BJ (cell line): ENCODE measurements around the gene GNAS-AS1. TPM values are rescaled to one million over a fixed set of nuclear protein-coding genes. Genes with fewer than 3 reads are reported as not detected.

Experiments used
- CTCF ChIA-PET: fragments of 350-600 bp; formaldehyde crosslinking; extraction: SDS; loops from one replicate; lab custom pipeline; 2021; ENCODE audit warnings: antibody characterized with exemption, inconsistent platforms; lab: Yijun Ruan, JAX
- POLR2A ChIA-PET: fragments of 300-600 bp; sonication (Branson Sonifier 250); formaldehyde crosslinking; extraction: SDS; loops from one replicate; lab custom pipeline; 2021; ENCODE audit warnings: antibody characterized with exemption; lab: Charles Lee
- DNase-seq: peaks from one replicate; pipeline ENCODE4 v3.0.0-alpha.2; 2011; ENCODE audit warnings: low read depth
- H3K27me3 ChIP-seq: 2 replicates; pipeline ENCODE4 v1.6.0; 2011; ENCODE audit warnings: low read length; ENCODE audit not compliant: control insufficient read depth, insufficient read depth
- H3K36me3 ChIP-seq: 2 replicates; pipeline ENCODE4 v1.5.1; 2011; ENCODE audit warnings: low read length; ENCODE audit not compliant: control insufficient read depth, insufficient read depth
- H3K4me3 ChIP-seq: 2 replicates; pipeline ENCODE4 v1.5.1; 2011; ENCODE audit warnings: low read depth, mild to moderate bottlenecking, control low read depth, low read length
- polyA plus RNA-seq: library from polyadenylated mRNA; depleted of rRNA; stranded (reverse); fragments of >200 nt; gene quantifications from 2 replicates; pipeline ENCODE4 v1.2.3, GENCODE V29; 2011
- TF ChIP-seq, protein P1 (sequence below): IDR thresholded peaks from 2 replicates; pipeline ENCODE4 v1.5.1; 2011; ENCODE audit warnings: low read depth, mild to moderate bottlenecking, control low read depth, inconsistent platforms, low read length, moderate library complexity; ENCODE audit not compliant: insufficient read depth

The GNAS-AS1 gene
- polyA plus RNA-seq, 1 experiment: 0.45 TPM

DNA sequence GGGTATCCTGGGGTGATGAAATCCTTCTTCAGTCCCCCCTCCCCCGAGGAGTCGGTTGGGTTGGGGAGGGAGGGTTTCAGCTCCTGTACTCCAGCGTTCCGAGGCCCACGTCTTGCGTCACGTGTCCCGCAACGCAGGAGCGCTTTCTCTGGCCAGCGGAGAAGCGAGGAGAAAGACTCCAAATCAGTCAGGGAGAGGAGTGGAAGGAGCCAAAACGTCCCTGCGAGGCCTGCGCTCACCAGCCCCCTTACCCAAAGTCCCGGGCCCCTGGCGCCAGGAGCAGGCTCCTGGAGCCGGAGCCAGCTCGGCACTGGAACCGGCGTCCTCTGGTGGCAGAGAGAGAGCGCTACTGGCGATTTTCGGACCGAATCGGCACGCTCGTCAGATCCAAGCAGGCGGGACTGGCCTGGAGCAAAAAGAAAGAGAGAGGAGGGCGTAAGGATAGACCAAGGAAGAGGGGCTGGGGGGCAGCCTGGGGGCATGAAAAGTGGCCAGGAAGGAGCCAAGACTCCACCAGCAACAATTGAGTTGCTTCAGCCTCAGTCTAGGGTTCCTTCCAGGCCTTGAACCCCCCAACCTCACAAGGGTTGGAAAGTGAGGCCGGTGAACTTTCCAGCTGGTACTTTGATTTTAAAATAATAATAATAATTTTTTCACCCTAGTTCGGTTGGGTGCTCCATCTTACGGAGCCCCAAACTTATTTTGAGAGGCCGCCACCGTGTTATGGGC lies 2.0 kb upstream of the GNAS-AS1 start, which contains the start of gene GNAS:
Gene GNAS, plus strand, starts transcription at position 174 of the 729 bp plus-strand sequence.
- Histone ChIP-seq H3K4me3 (peak within 1 kb of the TSS; percentile 37), H3K36me3 (no peaks in the 10 kb centered on the region), H3K27me3 (peaks cover 18% of the 10 kb centered on the region)
- no peak for DNase-seq
- POLR2A ChIA-PET: no interaction called here
- CTCF ChIA-PET: interaction anchor here (0.5 to 2.2 kb wide), 10 partner anchors 8 to 1256 kb away, joined by 3 to 7 read pairs (median 5); partner anchors contain the start of gene STX16
- TF ChIP-seq, protein P1, sequence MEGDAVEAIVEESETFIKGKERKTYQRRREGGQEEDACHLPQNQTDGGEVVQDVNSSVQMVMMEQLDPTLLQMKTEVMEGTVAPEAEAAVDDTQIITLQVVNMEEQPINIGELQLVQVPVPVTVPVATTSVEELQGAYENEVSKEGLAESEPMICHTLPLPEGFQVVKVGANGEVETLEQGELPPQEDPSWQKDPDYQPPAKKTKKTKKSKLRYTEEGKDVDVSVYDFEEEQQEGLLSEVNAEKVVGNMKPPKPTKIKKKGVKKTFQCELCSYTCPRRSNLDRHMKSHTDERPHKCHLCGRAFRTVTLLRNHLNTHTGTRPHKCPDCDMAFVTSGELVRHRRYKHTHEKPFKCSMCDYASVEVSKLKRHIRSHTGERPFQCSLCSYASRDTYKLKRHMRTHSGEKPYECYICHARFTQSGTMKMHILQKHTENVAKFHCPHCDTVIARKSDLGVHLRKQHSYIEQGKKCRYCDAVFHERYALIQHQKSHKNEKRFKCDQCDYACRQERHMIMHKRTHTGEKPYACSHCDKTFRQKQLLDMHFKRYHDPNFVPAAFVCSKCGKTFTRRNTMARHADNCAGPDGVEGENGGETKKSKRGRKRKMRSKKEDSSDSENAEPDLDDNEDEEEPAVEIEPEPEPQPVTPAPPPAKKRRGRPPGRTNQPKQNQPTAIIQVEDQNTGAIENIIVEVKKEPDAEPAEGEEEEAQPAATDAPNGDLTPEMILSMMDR: peak; percentile 78

DNA sequence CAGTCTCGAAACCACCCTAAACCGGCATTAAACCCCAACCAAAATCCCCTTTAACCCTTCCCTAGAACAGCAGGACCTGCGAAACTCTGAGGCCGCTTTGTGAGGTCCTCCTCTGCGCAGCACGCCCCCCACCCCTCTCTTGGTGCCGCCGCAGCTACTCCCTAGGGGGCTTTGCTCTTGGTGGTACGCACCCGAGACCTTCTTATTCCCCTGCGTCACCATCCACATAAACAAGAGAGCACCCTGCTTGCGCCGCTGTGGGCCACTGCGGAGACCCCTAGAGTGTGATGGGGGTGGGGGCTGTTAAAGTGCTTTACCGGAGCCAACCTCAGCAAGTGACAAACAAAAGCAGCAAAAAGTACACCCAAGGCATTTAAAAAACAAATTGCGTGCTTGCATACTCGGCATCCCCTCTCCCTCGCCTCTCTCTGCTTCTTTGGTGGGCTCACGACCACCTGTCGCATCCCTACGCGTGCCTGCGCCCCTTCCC lies 1.3 kb upstream of the GNAS-AS1 start:
- ChIA-PET CTCF (interaction anchor here (0.5 to 1.9 kb wide), 11 partner anchors 11 to 1255 kb away, joined by 3 to 6 read pairs (median 4); partner anchors contain the start of gene STX16), POLR2A (no interaction called here)
- H3K4me3 ChIP-seq: peak overlapping the region; percentile 37; the same call in 1 of the 2 replicates
- peaks cover 15% of the 10 kb centered on the region for H3K27me3 ChIP-seq
- no peaks in the 10 kb centered on the region for H3K36me3 ChIP-seq
- DNase-seq: no peak
- TF ChIP-seq, protein P1: no peak

DNA sequence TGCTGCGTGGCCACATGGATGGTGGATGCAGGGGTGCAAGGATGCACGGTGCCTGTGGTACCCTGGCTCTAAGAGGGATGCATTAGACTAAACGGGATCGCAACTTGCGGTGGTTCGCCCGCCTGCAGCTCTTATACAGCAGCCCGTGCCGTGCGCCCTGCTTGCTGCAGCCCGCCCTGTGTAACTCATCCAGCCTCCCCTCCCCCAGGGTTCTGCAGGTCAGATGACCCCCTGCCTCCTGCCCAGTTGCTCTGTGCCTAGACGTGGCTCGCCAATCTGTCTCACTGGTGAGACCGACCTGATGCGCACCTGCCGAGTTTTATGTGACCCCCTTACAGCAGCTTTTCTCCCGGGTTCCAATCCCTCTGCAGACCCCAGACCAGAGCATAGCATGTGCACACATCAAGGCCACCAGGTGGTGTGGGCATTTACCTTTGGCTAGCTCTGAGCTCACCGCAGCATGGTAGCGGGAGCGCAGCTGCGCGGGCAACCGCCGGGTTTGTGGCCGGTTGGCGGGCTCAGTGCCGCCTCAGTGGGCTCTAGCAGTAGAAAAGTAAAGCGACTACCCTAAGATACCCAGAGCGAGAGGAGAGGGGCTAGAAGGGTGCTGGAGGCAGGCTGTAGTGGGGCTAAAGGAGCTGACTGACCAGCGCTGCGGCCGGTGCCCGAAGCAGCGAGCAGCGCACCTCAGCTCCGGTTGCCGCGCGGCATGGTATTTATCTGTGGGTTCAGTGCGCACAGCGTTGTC lies 693 bp upstream of the GNAS-AS1 start:
- Histone ChIP-seq H3K36me3 (no peaks in the 10 kb centered on the region), H3K4me3 (peak overlapping the region; percentile 72), H3K27me3 (peaks cover 15% of the 10 kb centered on the region)
- DNase-seq: no peak
- CTCF ChIA-PET: interaction anchor here (0.6 to 1.9 kb wide), 7 partner anchors 12 to 617 kb away, joined by 3 to 6 read pairs (median 3); partner anchors contain the start of gene STX16
- POLR2A ChIA-PET: no interaction called here
- TF ChIP-seq, protein P1: no peak

DNA sequence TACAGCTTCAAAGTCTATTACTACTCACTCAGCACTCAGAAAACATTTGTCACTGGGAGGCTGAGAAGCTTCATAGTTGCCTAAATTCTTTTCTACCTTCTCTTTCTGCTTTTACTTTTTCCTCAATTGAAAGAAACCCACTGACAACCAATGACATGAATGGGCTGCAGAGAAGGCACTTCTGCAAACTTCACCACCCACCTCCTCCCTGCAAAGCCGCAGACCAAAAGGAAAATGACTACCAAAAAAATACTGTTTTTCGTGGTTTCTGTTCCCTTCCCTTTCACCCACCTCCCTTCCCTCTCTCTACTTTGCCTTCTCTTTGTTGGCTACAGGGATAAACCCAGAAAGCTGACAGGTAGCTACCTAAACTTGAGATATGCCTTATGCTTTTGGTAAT lies 3.2 kb downstream of the GNAS-AS1 start:
- peaks cover 3% of the 10 kb centered on the region for H3K27me3 ChIP-seq
- ChIA-PET POLR2A (interaction anchor here (0.6 kb wide), 1 partner anchor 235 kb away, joined by 3 read pairs; no protein-coding TSS in a partner anchor), CTCF (interaction anchor here (0.7 to 1.9 kb wide), 3 partner anchors 13 to 610 kb away, joined by 3 to 4 read pairs (median 3); no protein-coding TSS in a partner anchor)
- H3K4me3 ChIP-seq: no peak overlapping the region
- TF ChIP-seq, protein P1: no peak
- no peak for DNase-seq
- no peaks in the 10 kb centered on the region for H3K36me3 ChIP-seq

DNA sequence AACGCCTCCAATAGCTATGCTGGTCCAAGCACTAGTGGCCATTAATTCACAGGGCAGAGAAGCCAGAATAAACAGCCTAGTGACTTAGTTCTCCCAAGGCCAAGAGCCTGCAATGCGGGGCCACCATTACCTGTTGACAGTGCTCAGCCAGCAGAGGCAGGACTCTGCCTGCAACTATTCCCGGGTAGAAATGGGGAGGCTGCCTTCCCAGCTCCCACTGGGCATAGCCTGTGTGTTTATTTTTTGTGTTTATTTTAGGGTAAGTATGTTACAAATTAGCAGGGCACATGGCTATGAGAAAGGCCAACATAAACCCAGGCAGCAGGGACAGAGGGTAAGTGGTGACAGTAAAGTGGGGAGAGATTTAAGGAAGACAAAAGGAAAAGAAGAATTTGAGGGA lies 5.0 kb downstream of the GNAS-AS1 start:
- ChIA-PET CTCF (interaction anchor here (1.9 kb wide), 1 partner anchor 608 kb away, joined by 4 read pairs; no protein-coding TSS in a partner anchor), POLR2A (no interaction called here)
- Histone ChIP-seq H3K36me3 (peaks cover 1% of the 10 kb centered on the region), H3K4me3 (no peak overlapping the region), H3K27me3 (peaks cover 8% of the 10 kb centered on the region)
- no peak for DNase-seq
- TF ChIP-seq, protein P1: no peak
